Effector memory CD8-positive, alpha-beta T cell (primary cell): ENCODE data around the gene SLIT2.

Experiments
- ATAC-seq: fragments of 150-1000 bp; cut with Tn5 transposase; replicated peaks from 2 replicates; pipeline ENCODE4 v1.10.0; 2021; ENCODE audit warnings: mild to moderate bottlenecking, moderate library complexity
- DNase-seq, 3 experiments: peaks; one replicate each; pipeline ENCODE4 v3.0.0; 2021
- H3K27ac Mint-ChIP-seq, 2 donors: one replicate each; pipeline ENCODE4 v1.8.0; 2022; ENCODE audit warnings: mild to moderate bottlenecking in 2 of 2, mixed read lengths in 2 of 2, moderate library complexity in 2 of 2
- H3K27me3 Mint-ChIP-seq, 2 donors: one replicate each; pipeline ENCODE4 v1.8.0; 2022; ENCODE audit warnings: mixed read lengths in 2 of 2
- H3K36me3 Mint-ChIP-seq: one replicate; pipeline ENCODE4 v1.8.0; 2022; ENCODE audit warnings: mild to moderate bottlenecking, moderate library complexity, mixed read lengths; ENCODE audit not compliant: insufficient read depth
- H3K4me1 Mint-ChIP-seq, 2 donors: one replicate each; pipeline ENCODE4 v1.8.0; 2022; ENCODE audit warnings: low read depth in 2 of 2, mixed read lengths in 2 of 2
- H3K4me3 Mint-ChIP-seq, 2 donors: one replicate each; pipeline ENCODE4 v1.8.0; 2022; ENCODE audit warnings: mild to moderate bottlenecking in 2 of 2, mixed read lengths in 2 of 2, moderate library complexity in 2 of 2
- H3K9me3 Mint-ChIP-seq, 2 donors: one replicate each; pipeline ENCODE4 v1.8.0; 2022; ENCODE audit warnings: mixed read lengths in 2 of 2

Gene SLIT2

DNA sequence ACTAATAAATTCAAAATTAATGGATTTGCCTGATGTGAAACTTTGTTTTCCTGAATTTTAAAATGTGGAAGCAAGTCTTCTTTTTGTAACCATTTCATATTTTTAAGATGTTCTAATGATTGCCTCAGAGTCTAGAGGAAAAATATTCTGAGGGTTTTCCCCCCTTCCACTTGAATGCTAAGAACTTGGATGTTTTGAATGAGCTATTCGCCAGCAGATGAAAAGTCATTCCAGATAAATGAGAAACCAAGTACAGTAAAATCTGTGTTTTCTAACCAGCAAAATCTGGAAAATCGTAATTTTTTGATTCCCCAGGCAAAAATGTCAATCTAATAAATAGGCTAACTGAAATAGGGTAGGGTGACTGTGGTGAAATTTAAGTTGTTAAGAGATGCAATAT is 45.6 kb downstream of the SLIT2 start:
- H3K27me3 Mint-ChIP-seq = no peaks in the 10 kb centered on the region
- H3K27ac Mint-ChIP-seq = no peak overlapping the region
- no peaks in the 10 kb centered on the region for H3K36me3 Mint-ChIP-seq
- H3K9me3 Mint-ChIP-seq = peaks cover 0 to 3% of the 10 kb centered on the region in 2 donors
- no peaks in the 10 kb centered on the region for H3K4me1 Mint-ChIP-seq
- H3K4me3 Mint-ChIP-seq = no peak overlapping the region
- DNase-seq = no peak
- ATAC-seq = no peak

- no peak for DNase-seq
- H3K9me3 Mint-ChIP-seq = peaks cover 0 to 2% of the 10 kb centered on the region in 2 donors
- ATAC-seq = no peak
- no peaks in the 10 kb centered on the region for H3K4me1 Mint-ChIP-seq
- no peaks in the 10 kb centered on the region for H3K27me3 Mint-ChIP-seq
- no peak overlapping the region for H3K27ac Mint-ChIP-seq
- H3K4me3 Mint-ChIP-seq = no peak overlapping the region
- H3K36me3 Mint-ChIP-seq = no peaks in the 10 kb centered on the region
Observed at GRCh38 chr4:20297783-20298182, 46.1 kb downstream of the SLIT2 start.

GRCh38 chr4:20298455-20298854 is 46.8 kb downstream of the SLIT2 start:
- no peaks in the 10 kb centered on the region for H3K36me3 Mint-ChIP-seq
- DNase-seq = no peak
- H3K27me3 Mint-ChIP-seq = no peaks in the 10 kb centered on the region
- H3K4me3 Mint-ChIP-seq = no peak overlapping the region
- no peak for ATAC-seq
- H3K9me3 Mint-ChIP-seq = no peaks in the 10 kb centered on the region
- H3K4me1 Mint-ChIP-seq = no peaks in the 10 kb centered on the region
- no peak overlapping the region for H3K27ac Mint-ChIP-seq

GRCh38 chr4:20298986-20299385 is 47.3 kb downstream of the SLIT2 start:
- ATAC-seq = no peak
- no peak for DNase-seq
- Mint-ChIP-seq H3K4me3 (no peak overlapping the region), H3K4me1 (no peaks in the 10 kb centered on the region), H3K27me3 (no peaks in the 10 kb centered on the region), H3K9me3 (no peaks in the 10 kb centered on the region), H3K36me3 (no peaks in the 10 kb centered on the region), H3K27ac (no peak overlapping the region)

- no peaks in the 10 kb centered on the region for H3K36me3 Mint-ChIP-seq
- DNase-seq (no peak), ATAC-seq (no peak)
- H3K4me3 Mint-ChIP-seq = no peak overlapping the region
- no peaks in the 10 kb centered on the region for H3K9me3 Mint-ChIP-seq
- H3K27me3 Mint-ChIP-seq = no peaks in the 10 kb centered on the region
- no peak overlapping the region for H3K27ac Mint-ChIP-seq
- H3K4me1 Mint-ChIP-seq = no peaks in the 10 kb centered on the region
Observed at GRCh38 chr4:20299515-20299914, 47.8 kb downstream of the SLIT2 start.

- no peak for DNase-seq
- no peaks in the 10 kb centered on the region for H3K36me3 Mint-ChIP-seq
- H3K9me3 Mint-ChIP-seq = no peaks in the 10 kb centered on the region
Observed at GRCh38 chr4:20301161-20301560, 49.5 kb downstream of the SLIT2 start.

More at GRCh38 chr4:20301161-20301560, 49.5 kb downstream of the SLIT2 start:
- Mint-ChIP-seq H3K27me3 (no peaks in the 10 kb centered on the region), H3K4me3 (no peak overlapping the region), H3K27ac (no peak overlapping the region), H3K4me1 (no peaks in the 10 kb centered on the region)
- no peak for ATAC-seq
